OCI-LY7 (cell line): Measurements from ENCODE around the gene SGMS2.

Experiments
- CTCF ChIP-seq: fragments of 200-600 bp; sonication (generic); conservative IDR thresholded peaks from 2 replicates; pipeline ENCODE4 v1.5.1; 2014; ENCODE audit warnings: mild to moderate bottlenecking, antibody characterized with exemption, low read length, moderate library complexity, mixed read lengths
- EZH2phosphoT487 ChIP-seq: fragments of 200-600 bp; sonication (generic); IDR thresholded peaks from 2 replicates; pipeline ENCODE4 v1.6.1; 2018; ENCODE audit warnings: low read depth, borderline replicate concordance, mild to moderate bottlenecking, mixed run types, antibody characterized with exemption, low read length, moderate library complexity, mixed read lengths

- TF ChIP-seq CTCF: no peak
- TF ChIP-seq EZH2phosphoT487: no peak
Measured at GRCh38 chr4:107922486-107923473, 98.0 kb downstream of the SGMS2 start.
